Neural progenitor cell (in vitro differentiated cells): ENCODE measurements around the gene TEX26. TPM values are rescaled to one million over a fixed set of nuclear protein-coding genes. Genes with fewer than 3 reads are reported as not detected.
A peak's percentile ranks its signal among the peaks of the same experiment; 100 is the strongest.

Experiments used
- DNase-seq: peaks from one replicate; pipeline ENCODE4 v3.0.0-alpha.2; 2016; ENCODE audit warnings: low spot score
- H2AFZ ChIP-seq: fragments of 200-600 bp; sonication (generic); replicated peaks from 2 replicates; pipeline ENCODE4 v1.6.1; 2016; ENCODE audit warnings: antibody characterized with exemption
- H3F3A ChIP-seq: fragments of 200-600 bp; sonication (generic); 2 replicates; pipeline ENCODE4 v1.6.1; 2016; ENCODE audit warnings: antibody characterized with exemption, low read depth
- H3K27ac ChIP-seq: fragments of 200-600 bp; sonication (generic); 2 replicates; pipeline ENCODE4 v1.5.1; 2016; ENCODE audit warnings: mild to moderate bottlenecking
- H3K27me3 ChIP-seq: fragments of 200-600 bp; sonication (generic); 2 replicates; pipeline ENCODE4 v1.6.1; 2016; ENCODE audit warnings: mild to moderate bottlenecking, moderate library complexity
- H3K36me3 ChIP-seq: fragments of 200-600 bp; sonication (generic); 2 replicates; pipeline ENCODE4 v1.5.1; 2016
- H3K4me1 ChIP-seq: fragments of 200-600 bp; sonication (generic); 2 replicates; pipeline ENCODE4 v1.6.1; 2016; ENCODE audit warnings: mixed run types
- H3K4me2 ChIP-seq: fragments of 200-600 bp; sonication (generic); 2 replicates; pipeline ENCODE4 v1.6.1; 2016
- H3K4me3 ChIP-seq: fragments of 200-600 bp; sonication (generic); 2 replicates; pipeline ENCODE4 v1.5.1; 2016
- H3K79me2 ChIP-seq: fragments of 200-600 bp; sonication (generic); 2 replicates; pipeline ENCODE4 v1.6.1; 2016; ENCODE audit warnings: low read depth
- H3K9ac ChIP-seq: fragments of 200-600 bp; sonication (generic); 2 replicates; pipeline ENCODE4 v1.6.1; 2016
- H3K9me3 ChIP-seq: fragments of 200-600 bp; sonication (generic); 2 replicates; pipeline ENCODE4 v1.5.1; 2016; ENCODE audit warnings: low read depth
- H4K20me1 ChIP-seq: fragments of 200-600 bp; sonication (generic); 2 replicates; pipeline ENCODE4 v1.6.1; 2016; ENCODE audit warnings: low read depth
- H3K27ac Mint-ChIP-seq: 3 replicates; pipeline ENCODE4 v1.8.0; 2021; ENCODE audit warnings: mixed read lengths
- H3K27me3 Mint-ChIP-seq: 2 replicates; pipeline ENCODE4 v1.8.0; 2022; ENCODE audit warnings: low read depth, mild to moderate bottlenecking, inconsistent platforms, moderate library complexity, mixed read lengths; ENCODE audit not compliant: insufficient read depth
- H3K36me3 Mint-ChIP-seq: 3 replicates; pipeline ENCODE4 v1.8.0; 2021; ENCODE audit warnings: mixed read lengths
- H3K4me1 Mint-ChIP-seq: 3 replicates; pipeline ENCODE4 v1.8.0; 2021; ENCODE audit warnings: mixed read lengths
- H3K4me3 Mint-ChIP-seq: 3 replicates; pipeline ENCODE4 v1.8.0; 2021; ENCODE audit warnings: mild to moderate bottlenecking, moderate library complexity, mixed read lengths
- H3K9me3 Mint-ChIP-seq: 3 replicates; pipeline ENCODE4 v1.8.0; 2020; ENCODE audit warnings: mixed read lengths
- CTCF ChIP-seq: fragments of 200-600 bp; sonication (generic); IDR thresholded peaks from 2 replicates; pipeline ENCODE4 v1.5.1; 2017; ENCODE audit warnings: antibody characterized with exemption, mild to moderate bottlenecking
- EZH2 ChIP-seq: fragments of 200-600 bp; sonication (generic); IDR thresholded peaks from 2 replicates; pipeline ENCODE4 v1.6.1; 2017; ENCODE audit warnings: antibody characterized with exemption, mild to moderate bottlenecking, moderate library complexity
- EZH2phosphoT487 ChIP-seq: fragments of 200-600 bp; sonication (generic); IDR thresholded peaks from 2 replicates; pipeline ENCODE4 v1.6.1; 2017; ENCODE audit warnings: antibody characterized with exemption
- total RNA-seq: library from RNA; depleted of rRNA; stranded (reverse); fragments of >200 nt; gene quantifications from 2 replicates; pipeline ENCODE4 v1.2.3, GENCODE V29; 2015; ENCODE audit warnings: low replicate concordance

Gene TEX26
- total RNA-seq, 1 donor from 2014 or later: not detected

GRCh38 chr13:30982506-30982905, 50.0 kb downstream of the TEX26 start:
- H3K9me3 Mint-ChIP-seq: peaks cover 6% of the 10 kb centered on the region
- H3K27me3 Mint-ChIP-seq: peaks cover 5% of the 10 kb centered on the region
- Histone ChIP-seq H3K9me3 (no peaks in the 10 kb centered on the region), H3K4me1 (peaks cover 23% of the 10 kb centered on the region), H3K36me3 (no peaks in the 10 kb centered on the region), H3K4me3 (no peak overlapping the region), H4K20me1 (no peaks in the 10 kb centered on the region), H2AFZ (no peak overlapping the region), H3F3A (peaks cover 7% of the 10 kb centered on the region), H3K27me3 (no peaks in the 10 kb centered on the region), H3K79me2 (no peaks in the 10 kb centered on the region), H3K9ac (no peak overlapping the region), H3K27ac (no peak overlapping the region), H3K4me2 (no peak overlapping the region)
- DNase-seq: no peak
- H3K36me3 Mint-ChIP-seq: no peaks in the 10 kb centered on the region
- H3K4me1 Mint-ChIP-seq: peaks cover 40% of the 10 kb centered on the region
- H3K27ac Mint-ChIP-seq: peak overlapping the region; percentile 16
- H3K4me3 Mint-ChIP-seq: no peak overlapping the region
- TF ChIP-seq EZH2: no peak
- TF ChIP-seq CTCF: no peak
- TF ChIP-seq EZH2phosphoT487: no peak

GRCh38 chr13:30982906-30983305, 50.5 kb downstream of the TEX26 start:
- TF ChIP-seq EZH2 (no peak), EZH2phosphoT487 (no peak), CTCF (no peak)
- no peak overlapping the region for H3K27ac Mint-ChIP-seq
- Histone ChIP-seq H3K79me2 (no peaks in the 10 kb centered on the region), H2AFZ (no peak overlapping the region), H3K4me3 (no peak overlapping the region), H3K27me3 (no peaks in the 10 kb centered on the region), H3K27ac (no peak overlapping the region), H3K4me2 (peak overlapping the region; percentile 16), H3K9ac (no peak overlapping the region), H3K4me1 (peaks cover 24% of the 10 kb centered on the region), H3F3A (peaks cover 7% of the 10 kb centered on the region), H3K9me3 (no peaks in the 10 kb centered on the region), H4K20me1 (no peaks in the 10 kb centered on the region), H3K36me3 (no peaks in the 10 kb centered on the region)
- peaks cover 6% of the 10 kb centered on the region for H3K9me3 Mint-ChIP-seq
- DNase-seq: no peak
- no peak overlapping the region for H3K4me3 Mint-ChIP-seq
- peaks cover 37% of the 10 kb centered on the region for H3K4me1 Mint-ChIP-seq
- peaks cover 5% of the 10 kb centered on the region for H3K27me3 Mint-ChIP-seq
- H3K36me3 Mint-ChIP-seq: no peaks in the 10 kb centered on the region

GRCh38 chr13:30983431-30983830, 51.0 kb downstream of the TEX26 start:
- Mint-ChIP-seq H3K27me3 (peaks cover 4% of the 10 kb centered on the region), H3K4me3 (no peak overlapping the region), H3K36me3 (no peaks in the 10 kb centered on the region), H3K27ac (peak overlapping the region; percentile 83), H3K9me3 (peaks cover 6% of the 10 kb centered on the region), H3K4me1 (peaks cover 36% of the 10 kb centered on the region)
- Histone ChIP-seq H3K4me3 (no peak overlapping the region), H3F3A (peaks cover 7% of the 10 kb centered on the region), H3K4me1 (peaks cover 24% of the 10 kb centered on the region), H3K27ac (no peak overlapping the region), H3K9me3 (no peaks in the 10 kb centered on the region), H3K79me2 (no peaks in the 10 kb centered on the region), H3K36me3 (no peaks in the 10 kb centered on the region), H2AFZ (no peak overlapping the region), H3K9ac (no peak overlapping the region), H3K4me2 (peak overlapping the region; percentile 16), H4K20me1 (no peaks in the 10 kb centered on the region), H3K27me3 (no peaks in the 10 kb centered on the region)
- TF ChIP-seq EZH2phosphoT487: no peak
- no peak for TF ChIP-seq EZH2
- TF ChIP-seq CTCF: no peak
- DNase-seq: peak; percentile 55
